GM19035 (cell line): ENCODE measurements around the gene NTM.
"Not testable (repeated sequence)": the region's sequence is repeated elsewhere in the genome, so short reads cannot be mapped to it uniquely, and the experiment has no call there.

Experiments
- ATAC-seq: cut with Tn5 transposase; IDR thresholded peaks from one replicate; pipeline ENCODE4 v1.9.1; 2021; ENCODE audit not compliant: unreplicated experiment

Gene NTM

GRCh38 chr11:131491503-131491902, 121.1 kb downstream of the NTM start:
- ATAC-seq: no peak

GRCh38 chr11:131495423-131495822, 125.0 kb downstream of the NTM start:
- ATAC-seq: no peak

GRCh38 chr11:131497686-131498085, 127.3 kb downstream of the NTM start:
- ATAC-seq: not testable (repeated sequence)

GRCh38 chr11:131498631-131499160, 128.3 kb downstream of the NTM start:
- no peak for ATAC-seq

GRCh38 chr11:131499199-131499598, 128.8 kb downstream of the NTM start:
- ATAC-seq: no peak

GRCh38 chr11:131503017-131503416, 132.6 kb downstream of the NTM start:
- ATAC-seq: no peak

GRCh38 chr11:131504199-131504949, 134.0 kb downstream of the NTM start:
- ATAC-seq: no peak

- no peak for ATAC-seq
Measured at GRCh38 chr11:131506348-131506747, 135.9 kb downstream of the NTM start.

GRCh38 chr11:131510662-131511061, 140.2 kb downstream of the NTM start:
- ATAC-seq: no peak

- peak; percentile 69 for ATAC-seq
Measured at GRCh38 chr11:131511794-131512193, 141.4 kb downstream of the NTM start.

- no peak for ATAC-seq
Measured at GRCh38 chr11:131512228-131512627, 141.8 kb downstream of the NTM start.

GRCh38 chr11:131514062-131514461, 143.6 kb downstream of the NTM start:
- no peak for ATAC-seq

GRCh38 chr11:131518305-131518838, 148.0 kb downstream of the NTM start:
- no peak for ATAC-seq

GRCh38 chr11:131522851-131523250, 152.4 kb downstream of the NTM start:
- ATAC-seq: no peak

GRCh38 chr11:131530407-131530806, 160.0 kb downstream of the NTM start:
- no peak for ATAC-seq

- ATAC-seq: no peak
Measured at GRCh38 chr11:131533149-131533548, 162.7 kb downstream of the NTM start.

GRCh38 chr11:131533998-131534397, 163.6 kb downstream of the NTM start:
- ATAC-seq: no peak

- no peak for ATAC-seq
Measured at GRCh38 chr11:131534611-131535010, 164.2 kb downstream of the NTM start.

GRCh38 chr11:131536159-131536558, 165.7 kb downstream of the NTM start:
- no peak for ATAC-seq

GRCh38 chr11:131537196-131537595, 166.8 kb downstream of the NTM start:
- ATAC-seq: no peak

- ATAC-seq: no peak
Measured at GRCh38 chr11:131537748-131538147, 167.3 kb downstream of the NTM start.

GRCh38 chr11:131538322-131538721, 167.9 kb downstream of the NTM start:
- ATAC-seq: no peak

GRCh38 chr11:131540676-131541075, 170.3 kb downstream of the NTM start:
- no peak for ATAC-seq
